Measurements from ENCODE around the gene TTLL11. TPM values are rescaled to one million over a fixed set of nuclear protein-coding genes. Genes with fewer than 3 reads are reported as not detected.

Gene TTLL11
- total and polyA plus RNA-seq, 2 experiments from 2014 or later, result 0.57 to 1.4 TPM

GRCh38 chr9:121968056-121968455, 125.1 kb downstream of the TTLL11 start:
- H3K4me1 ChIP-seq (ENCODE audit: insufficient read depth), result no peaks in the 10 kb centered on the region
- H3K27me3 ChIP-seq (ENCODE audit: insufficient read depth), result no peaks in the 10 kb centered on the region
- no peaks in the 10 kb centered on the region for H3K79me2 ChIP-seq (replicated peaks; ENCODE audit: insufficient read depth)
- no peak overlapping the region for H3K4me3 ChIP-seq
- Mint-ChIP-seq H3K4me3 (no peak overlapping the region), H3K36me3 (ENCODE audit: low read depth) (peaks cover 11% of the 10 kb centered on the region; the same call in 2 of the 3 replicates), H3K27ac (no peak overlapping the region), H3K27me3 (ENCODE audit: insufficient read depth, low read depth, poor library complexity) (peaks cover 4% of the 10 kb centered on the region), H3K9me3 (peaks cover 12% of the 10 kb centered on the region), H3K4me1 (no peaks in the 10 kb centered on the region)
- H3K9me2 ChIP-seq (ENCODE audit: insufficient read depth), result no peaks in the 10 kb centered on the region
- no peak overlapping the region for H3K27ac ChIP-seq (ENCODE audit: low read depth)
- no peak for DNase-seq (ENCODE audit: low spot score)
- H3F3A ChIP-seq (replicated peaks; ENCODE audit: low read depth), result no peaks in the 10 kb centered on the region
- no peak overlapping the region for H3K4me2 ChIP-seq
- no peak for TF ChIP-seq JUNB (IDR thresholded peaks at IDR 0.05; ENCODE audit: unreplicated experiment)
- TF ChIP-seq EZH2 (IDR thresholded peaks at IDR 0.05; ENCODE audit: low read depth, unreplicated experiment), result no peak
- TF ChIP-seq ZNF114 (CRISPR knock-in tag; IDR thresholded peaks at IDR 0.05), result no peak
- no peak for TF ChIP-seq ZNF331 (CRISPR knock-in tag; IDR thresholded peaks at IDR 0.05; ENCODE audit: low read depth)
- no peak overlapping the region for H2AFZ ChIP-seq
- H3K36me3 ChIP-seq (ENCODE audit: insufficient read depth), result no peaks in the 10 kb centered on the region
- H4K20me1 ChIP-seq (replicated peaks; ENCODE audit: insufficient read depth), result no peaks in the 10 kb centered on the region
- no peak for ATAC-seq

- ATAC-seq (no peak), DNase-seq (ENCODE audit: low spot score) (no peak)
- Histone ChIP-seq H4K20me1 (replicated peaks; ENCODE audit: insufficient read depth) (no peaks in the 10 kb centered on the region), H3K36me3 (ENCODE audit: insufficient read depth) (no peaks in the 10 kb centered on the region), H3F3A (replicated peaks; ENCODE audit: low read depth) (no peaks in the 10 kb centered on the region), H3K4me3 (no peak overlapping the region), H3K27me3 (ENCODE audit: insufficient read depth) (no peaks in the 10 kb centered on the region), H3K9me2 (ENCODE audit: insufficient read depth) (no peaks in the 10 kb centered on the region), H3K4me2 (no peak overlapping the region), H2AFZ (no peak overlapping the region), H3K4me1 (ENCODE audit: insufficient read depth) (no peaks in the 10 kb centered on the region), H3K79me2 (replicated peaks; ENCODE audit: insufficient read depth) (no peaks in the 10 kb centered on the region), H3K27ac (ENCODE audit: low read depth) (no peak overlapping the region)
- Mint-ChIP-seq H3K36me3 (ENCODE audit: low read depth) (peaks cover 8% of the 10 kb centered on the region; the same call in 2 of the 3 replicates), H3K27ac (no peak overlapping the region), H3K4me3 (no peak overlapping the region), H3K9me3 (peaks cover 10% of the 10 kb centered on the region), H3K27me3 (ENCODE audit: insufficient read depth, low read depth, poor library complexity) (peaks cover 5% of the 10 kb centered on the region), H3K4me1 (peaks cover 5% of the 10 kb centered on the region; the same call in 2 of the 3 replicates)
- no peak for TF ChIP-seq CTCF (conservative IDR thresholded peaks at IDR 0.05; ENCODE audit: low read depth in 2 of 2)
- TF ChIP-seq STAT1 (IDR thresholded peaks at IDR 0.05; ENCODE audit: unreplicated experiment), result no peak
- TF ChIP-seq ZNF331 (CRISPR knock-in tag; IDR thresholded peaks at IDR 0.05; ENCODE audit: low read depth), result no peak
- TF ChIP-seq EZH2 (IDR thresholded peaks at IDR 0.05; ENCODE audit: low read depth, unreplicated experiment), result no peak
- no peak for TF ChIP-seq NANOG (IDR thresholded peaks at IDR 0.05; ENCODE audit: borderline replicate concordance)
- no peak for TF ChIP-seq ZNF462 (CRISPR knock-in tag; IDR thresholded peaks at IDR 0.05)
- TF ChIP-seq JUNB (IDR thresholded peaks at IDR 0.05; ENCODE audit: unreplicated experiment), result no peak
- no peak for TF ChIP-seq EZH2phosphoT487 (IDR thresholded peaks at IDR 0.05; ENCODE audit: unreplicated experiment)
- no peak for TF ChIP-seq REST (IDR thresholded peaks at IDR 0.05; ENCODE audit: unreplicated experiment)
- TF ChIP-seq POLR2AphosphoS5 (IDR thresholded peaks at IDR 0.05; ENCODE audit: low read depth), result no peak
- no peak for TF ChIP-seq ZNF114 (CRISPR knock-in tag; IDR thresholded peaks at IDR 0.05)
Measured at GRCh38 chr9:121966706-121967105, 126.4 kb downstream of the TTLL11 start.
